IMR-90 (cell line): Measurements from ENCODE around the gene ISM1.

Source experiments
- POLR2A ChIP-seq: IDR thresholded peaks from 2 replicates; pipeline ENCODE4 v1.6.1; 2012; ENCODE audit warnings: mild to moderate bottlenecking, low read depth, low read length
- RCOR1 ChIP-seq: IDR thresholded peaks from 2 replicates; pipeline ENCODE4 v1.6.1; 2012; ENCODE audit warnings: mild to moderate bottlenecking, low read length, improper control_type of control experiment; ENCODE audit not compliant: insufficient replicate concordance
- TF ChIP-seq, protein P1 (sequence below): conservative IDR thresholded peaks from 2 replicates; pipeline ENCODE4 v1.5.1; 2012; ENCODE audit warnings: mild to moderate bottlenecking, low read depth, low read length, improper control_type of control experiment

DNA sequence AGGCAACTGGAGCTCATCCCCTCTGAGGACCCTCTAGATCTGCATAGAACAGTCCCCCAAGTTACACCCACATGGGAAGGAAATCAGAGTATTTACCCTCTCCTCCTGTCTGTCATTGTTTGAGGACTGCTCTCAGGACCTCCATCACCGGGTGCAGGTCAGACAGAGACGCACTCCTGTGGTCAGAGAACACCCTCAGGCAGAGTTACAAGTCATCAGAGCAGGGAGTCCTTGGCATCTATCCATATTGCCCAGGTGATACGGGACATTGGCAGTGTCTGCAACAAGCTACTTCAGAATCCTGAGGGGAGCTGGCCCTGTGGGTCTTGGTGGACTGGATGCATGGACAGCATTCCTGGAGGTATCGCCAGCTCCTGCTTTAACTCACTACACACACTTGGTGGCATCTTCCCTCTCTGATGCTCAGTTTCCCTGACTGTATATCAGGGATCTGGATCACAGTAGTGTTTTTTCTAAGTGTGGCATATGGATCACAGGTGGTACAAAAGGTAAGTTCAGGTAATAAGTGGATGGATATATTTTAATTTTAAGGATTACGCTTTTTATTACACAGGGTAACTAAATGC is 15.1 kb upstream of the ISM1 start:
- TF ChIP-seq, protein P1, sequence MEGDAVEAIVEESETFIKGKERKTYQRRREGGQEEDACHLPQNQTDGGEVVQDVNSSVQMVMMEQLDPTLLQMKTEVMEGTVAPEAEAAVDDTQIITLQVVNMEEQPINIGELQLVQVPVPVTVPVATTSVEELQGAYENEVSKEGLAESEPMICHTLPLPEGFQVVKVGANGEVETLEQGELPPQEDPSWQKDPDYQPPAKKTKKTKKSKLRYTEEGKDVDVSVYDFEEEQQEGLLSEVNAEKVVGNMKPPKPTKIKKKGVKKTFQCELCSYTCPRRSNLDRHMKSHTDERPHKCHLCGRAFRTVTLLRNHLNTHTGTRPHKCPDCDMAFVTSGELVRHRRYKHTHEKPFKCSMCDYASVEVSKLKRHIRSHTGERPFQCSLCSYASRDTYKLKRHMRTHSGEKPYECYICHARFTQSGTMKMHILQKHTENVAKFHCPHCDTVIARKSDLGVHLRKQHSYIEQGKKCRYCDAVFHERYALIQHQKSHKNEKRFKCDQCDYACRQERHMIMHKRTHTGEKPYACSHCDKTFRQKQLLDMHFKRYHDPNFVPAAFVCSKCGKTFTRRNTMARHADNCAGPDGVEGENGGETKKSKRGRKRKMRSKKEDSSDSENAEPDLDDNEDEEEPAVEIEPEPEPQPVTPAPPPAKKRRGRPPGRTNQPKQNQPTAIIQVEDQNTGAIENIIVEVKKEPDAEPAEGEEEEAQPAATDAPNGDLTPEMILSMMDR = no peak
- TF ChIP-seq POLR2A (no peak), RCOR1 (no peak)
